DOHH2 (cell line): ENCODE results near the gene FAM76B.
A peak's percentile ranks its signal among the peaks of the same experiment; 100 is the strongest.

Source experiments
- H3F3A ChIP-seq: fragments of 200-600 bp; sonication (generic), shearing (Covaris generic); 2 replicates; pipeline ENCODE4 v1.6.0; 2016; ENCODE audit warnings: antibody characterized with exemption, mild to moderate bottlenecking; ENCODE audit not compliant: control insufficient read depth, insufficient read depth
- H3K27ac ChIP-seq: fragments of 200-600 bp; sonication (generic); 2 replicates; pipeline ENCODE4 v1.5.1; 2014; ENCODE audit warnings: low read depth, mild to moderate bottlenecking, low read length, moderate library complexity
- H3K27me3 ChIP-seq: fragments of 200-600 bp; sonication (generic); 2 replicates; pipeline ENCODE4 v1.6.1; 2014; ENCODE audit warnings: mild to moderate bottlenecking, low read length, mixed read lengths; ENCODE audit not compliant: control insufficient read depth
- H3K36me3 ChIP-seq: fragments of 200-600 bp; sonication (generic); 2 replicates; pipeline ENCODE4 v1.6.1; 2014; ENCODE audit warnings: mild to moderate bottlenecking, low read length, moderate library complexity, mixed read lengths; ENCODE audit not compliant: control insufficient read depth
- H3K4me1 ChIP-seq: fragments of 200-600 bp; sonication (generic); 2 replicates; pipeline ENCODE4 v1.6.1; 2014; ENCODE audit warnings: mild to moderate bottlenecking, low read length, mixed read lengths; ENCODE audit not compliant: control insufficient read depth
- H3K4me2 ChIP-seq: fragments of 200-600 bp; sonication (generic); 2 replicates; pipeline ENCODE4 v1.6.0; 2014; ENCODE audit warnings: mild to moderate bottlenecking, low read length, moderate library complexity
- H3K4me3 ChIP-seq: fragments of 200-600 bp; sonication (generic); 2 replicates; pipeline ENCODE4 v1.5.1; 2014; ENCODE audit warnings: mild to moderate bottlenecking, low read length, mixed read lengths
- H3K79me2 ChIP-seq: fragments of 200-600 bp; sonication (generic); 2 replicates; pipeline ENCODE4 v1.6.1; 2014; ENCODE audit warnings: mild to moderate bottlenecking, low read length, mixed read lengths; ENCODE audit not compliant: control insufficient read depth
- H3K9me2 ChIP-seq: fragments of 200-600 bp; sonication (generic); replicated peaks from 2 replicates; pipeline ENCODE4 v1.6.1; 2014; ENCODE audit warnings: mild to moderate bottlenecking, low read length, mixed read lengths; ENCODE audit not compliant: control insufficient read depth
- H3K9me3 ChIP-seq: fragments of 200-600 bp; sonication (generic); 2 replicates; pipeline ENCODE4 v1.6.1; 2014; ENCODE audit warnings: antibody characterized with exemption, low read length, mixed read lengths; ENCODE audit not compliant: control insufficient read depth, insufficient read depth
- H4K20me1 ChIP-seq: fragments of 200-600 bp; sonication (generic); 2 replicates; pipeline ENCODE4 v1.6.0; 2014; ENCODE audit warnings: low read depth, mild to moderate bottlenecking, antibody characterized with exemption, low read length, moderate library complexity; ENCODE audit not compliant: control insufficient read depth, insufficient read depth
- CTCF ChIP-seq: fragments of 200-600 bp; sonication (generic); IDR thresholded peaks from one replicate; pipeline ENCODE4 v1.5.1; 2014; ENCODE audit warnings: antibody characterized with exemption, mild to moderate bottlenecking, low read depth, low read length; ENCODE audit not compliant: poor library complexity, severe bottlenecking
- EZH2phosphoT487 ChIP-seq: fragments of 200-600 bp; sonication (generic); IDR thresholded peaks from 2 replicates; pipeline ENCODE4 v1.6.1; 2017; ENCODE audit warnings: borderline replicate concordance, mild to moderate bottlenecking, antibody characterized with exemption, low read length, moderate library complexity, mixed read lengths

The FAM76B gene

GRCh38 chr11:95793116-95793515, 3.5 kb upstream of the FAM76B start:
- no peaks in the 10 kb centered on the region for H3F3A ChIP-seq
- no peaks in the 10 kb centered on the region for H3K27me3 ChIP-seq
- H3K4me2 ChIP-seq = peak overlapping the region; percentile 87
- H3K4me1 ChIP-seq = peaks cover 31% of the 10 kb centered on the region
- peaks cover 48% of the 10 kb centered on the region for H3K36me3 ChIP-seq
- H3K79me2 ChIP-seq = peaks cover 88% of the 10 kb centered on the region
- no peak overlapping the region for H3K27ac ChIP-seq
- no peak for TF ChIP-seq CTCF
- no peak for TF ChIP-seq EZH2phosphoT487
- H3K9me2 ChIP-seq = no peaks in the 10 kb centered on the region
- H3K4me3 ChIP-seq = 0 out of 2 replicates have a peak overlapping the region, but pooled peaks have one; percentile 2
- no peaks in the 10 kb centered on the region for H3K9me3 ChIP-seq
- peaks cover 20% of the 10 kb centered on the region; the same call in 1 of the 2 replicates for H4K20me1 ChIP-seq

- no peaks in the 10 kb centered on the region for H3F3A ChIP-seq
- peaks cover 89% of the 10 kb centered on the region for H3K79me2 ChIP-seq
- H3K4me3 ChIP-seq = peak overlapping the region; percentile 88; the same call in 1 of the 2 replicates
- no peaks in the 10 kb centered on the region for H3K9me3 ChIP-seq
- peaks cover 52% of the 10 kb centered on the region for H3K36me3 ChIP-seq
- TF ChIP-seq CTCF = no peak
- TF ChIP-seq EZH2phosphoT487 = no peak
- no peak overlapping the region for H3K27ac ChIP-seq
- H3K9me2 ChIP-seq = no peaks in the 10 kb centered on the region
- peaks cover 35% of the 10 kb centered on the region for H3K4me1 ChIP-seq
- H3K27me3 ChIP-seq = no peaks in the 10 kb centered on the region
- peak overlapping the region; percentile 87 for H3K4me2 ChIP-seq
- peaks cover 20% of the 10 kb centered on the region; the same call in 1 of the 2 replicates for H4K20me1 ChIP-seq
These were observed 3.1 kb upstream of the FAM76B start for GRCh38 chr11:95792700-95793099.

GRCh38 chr11:95792200-95792599, 2.6 kb upstream of the FAM76B start:
- Histone ChIP-seq H3K4me2 (peak overlapping the region; percentile 87), H3K4me3 (peak overlapping the region; percentile 88), H3K27me3 (no peaks in the 10 kb centered on the region), H3K9me2 (no peaks in the 10 kb centered on the region), H3F3A (no peaks in the 10 kb centered on the region), H3K36me3 (peaks cover 57% of the 10 kb centered on the region), H4K20me1 (peaks cover 20% of the 10 kb centered on the region; the same call in 1 of the 2 replicates), H3K27ac (no peak overlapping the region), H3K4me1 (peaks cover 40% of the 10 kb centered on the region), H3K9me3 (no peaks in the 10 kb centered on the region), H3K79me2 (peaks cover 89% of the 10 kb centered on the region)
- TF ChIP-seq EZH2phosphoT487 = no peak
- no peak for TF ChIP-seq CTCF
